GM23338 (cell line): ENCODE measurements around the gene ABHD14A. TPM values are rescaled to one million over a fixed set of nuclear protein-coding genes. Genes with fewer than 3 reads are reported as not detected.

Experiments
- ATAC-seq: fragments of 200-7000 bp; cut with Tn5 transposase; 3 replicates; pipeline ENCODE4 v1.9.1; 2020
- DNase-seq: peaks from one replicate; pipeline ENCODE4 v3.0.0-alpha.2; 2015; ENCODE audit warnings: low spot score
- H2AFZ ChIP-seq: fragments of 200-600 bp; sonication (generic); 2 replicates; pipeline ENCODE4 v1.8.0; 2016; ENCODE audit warnings: antibody characterized with exemption, mild to moderate bottlenecking, moderate library complexity
- H3F3A ChIP-seq: fragments of 200-600 bp; sonication (generic); replicated peaks from 2 replicates; pipeline ENCODE4 v1.8.0; 2017; ENCODE audit warnings: antibody characterized with exemption, mixed run types, low read depth
- H3K27ac ChIP-seq: fragments of 200-600 bp; sonication (generic); 2 replicates; pipeline ENCODE4 v1.6.1; 2016; ENCODE audit warnings: low read depth
- H3K27me3 ChIP-seq: fragments of 200-600 bp; sonication (generic); 2 replicates; pipeline ENCODE4 v1.8.0; 2016; ENCODE audit warnings: mild to moderate bottlenecking, mixed run types, moderate library complexity; ENCODE audit not compliant: insufficient read depth
- H3K36me3 ChIP-seq: fragments of 200-600 bp; sonication (generic); 2 replicates; pipeline ENCODE4 v1.8.0; 2016; ENCODE audit warnings: mild to moderate bottlenecking; ENCODE audit not compliant: insufficient read depth
- H3K4me1 ChIP-seq: fragments of 200-600 bp; sonication (generic); 2 replicates; pipeline ENCODE4 v1.8.0; 2016; ENCODE audit warnings: mild to moderate bottlenecking, moderate library complexity; ENCODE audit not compliant: insufficient read depth
- H3K4me2 ChIP-seq: fragments of 200-600 bp; sonication (generic); 2 replicates; pipeline ENCODE4 v1.7.1; 2017; ENCODE audit warnings: mixed run types
- H3K4me3 ChIP-seq: fragments of 200-600 bp; sonication (generic); 2 replicates; pipeline ENCODE4 v1.6.1; 2016; ENCODE audit warnings: mixed run types
- H3K79me2 ChIP-seq: fragments of 200-600 bp; sonication (generic); replicated peaks from 2 replicates; pipeline ENCODE4 v1.8.0; 2017; ENCODE audit warnings: mild to moderate bottlenecking; ENCODE audit not compliant: insufficient read depth
- H3K9me2 ChIP-seq: fragments of 200-600 bp; sonication (generic); 2 replicates; pipeline ENCODE4 v1.8.0; 2017; ENCODE audit not compliant: insufficient read depth
- H4K20me1 ChIP-seq: fragments of 200-600 bp; sonication (generic); replicated peaks from 2 replicates; pipeline ENCODE4 v1.8.0; 2017; ENCODE audit warnings: mild to moderate bottlenecking; ENCODE audit not compliant: insufficient read depth
- H3K27ac Mint-ChIP-seq: 2 replicates; pipeline ENCODE4 v1.8.0; 2020; ENCODE audit warnings: inconsistent platforms, mild to moderate bottlenecking, moderate library complexity, mixed read lengths
- H3K27me3 Mint-ChIP-seq: 3 replicates; pipeline ENCODE4 v1.8.0; 2022; ENCODE audit warnings: low read depth, mild to moderate bottlenecking, moderate library complexity, mixed read lengths, inconsistent platforms; ENCODE audit not compliant: insufficient read depth, poor library complexity
- H3K36me3 Mint-ChIP-seq: 3 replicates; pipeline ENCODE4 v1.8.0; 2021; ENCODE audit warnings: low read depth, mild to moderate bottlenecking, inconsistent platforms, moderate library complexity, mixed read lengths
- H3K4me1 Mint-ChIP-seq: 3 replicates; pipeline ENCODE4 v1.8.0; 2020; ENCODE audit warnings: mild to moderate bottlenecking, inconsistent platforms, mixed read lengths
- H3K4me3 Mint-ChIP-seq: 3 replicates; pipeline ENCODE4 v1.8.0; 2021; ENCODE audit warnings: moderate library complexity, mild to moderate bottlenecking, inconsistent platforms, mixed read lengths
- H3K9me3 Mint-ChIP-seq: 3 replicates; pipeline ENCODE4 v1.8.0; 2020; ENCODE audit warnings: moderate library complexity, mild to moderate bottlenecking, inconsistent platforms, mixed read lengths
- JUNB ChIP-seq: IDR thresholded peaks from one replicate; pipeline ENCODE4 v1.6.1; 2016; ENCODE audit warnings: antibody characterized with exemption; ENCODE audit not compliant: unreplicated experiment
- NANOG ChIP-seq: IDR thresholded peaks from 2 replicates; pipeline ENCODE4 v1.6.1; 2016; ENCODE audit warnings: antibody characterized with exemption, borderline replicate concordance
- POLR2AphosphoS5 ChIP-seq: IDR thresholded peaks from 2 replicates; pipeline ENCODE4 v1.6.1; 2016; ENCODE audit warnings: antibody characterized with exemption, low read depth
- polyA plus RNA-seq: library from polyadenylated mRNA; unstranded; fragments of >200 nt; fragmentation: Nextera tagmentation; extraction: Ambion mirVana; gene quantifications from 2 replicates; pipeline ENCODE4 v1.2.1, GENCODE V29; 2016
- total RNA-seq: library from RNA; depleted of rRNA; stranded (reverse); fragments of >200 nt; shearing (Covaris generic); gene quantifications from 2 replicates; pipeline ENCODE4 v1.2.3, GENCODE V29; 2014
- TF ChIP-seq, protein P1 (sequence below): IDR thresholded peaks from one replicate; pipeline ENCODE4 v1.6.1; 2018; ENCODE audit warnings: antibody characterized with exemption; ENCODE audit not compliant: unreplicated experiment
- TF ChIP-seq, protein P2 (sequence below): fragments of 250-450 bp; sonication (Bioruptor Pico); IDR thresholded peaks from 2 replicates; pipeline ENCODE4 v1.5.0; 2020; ENCODE audit warnings: mild to moderate bottlenecking, moderate library complexity

ABHD14A gene
- total and polyA plus RNA-seq, 2 experiments from 2014 or later = 7.8 to 12.7 TPM

DNA sequence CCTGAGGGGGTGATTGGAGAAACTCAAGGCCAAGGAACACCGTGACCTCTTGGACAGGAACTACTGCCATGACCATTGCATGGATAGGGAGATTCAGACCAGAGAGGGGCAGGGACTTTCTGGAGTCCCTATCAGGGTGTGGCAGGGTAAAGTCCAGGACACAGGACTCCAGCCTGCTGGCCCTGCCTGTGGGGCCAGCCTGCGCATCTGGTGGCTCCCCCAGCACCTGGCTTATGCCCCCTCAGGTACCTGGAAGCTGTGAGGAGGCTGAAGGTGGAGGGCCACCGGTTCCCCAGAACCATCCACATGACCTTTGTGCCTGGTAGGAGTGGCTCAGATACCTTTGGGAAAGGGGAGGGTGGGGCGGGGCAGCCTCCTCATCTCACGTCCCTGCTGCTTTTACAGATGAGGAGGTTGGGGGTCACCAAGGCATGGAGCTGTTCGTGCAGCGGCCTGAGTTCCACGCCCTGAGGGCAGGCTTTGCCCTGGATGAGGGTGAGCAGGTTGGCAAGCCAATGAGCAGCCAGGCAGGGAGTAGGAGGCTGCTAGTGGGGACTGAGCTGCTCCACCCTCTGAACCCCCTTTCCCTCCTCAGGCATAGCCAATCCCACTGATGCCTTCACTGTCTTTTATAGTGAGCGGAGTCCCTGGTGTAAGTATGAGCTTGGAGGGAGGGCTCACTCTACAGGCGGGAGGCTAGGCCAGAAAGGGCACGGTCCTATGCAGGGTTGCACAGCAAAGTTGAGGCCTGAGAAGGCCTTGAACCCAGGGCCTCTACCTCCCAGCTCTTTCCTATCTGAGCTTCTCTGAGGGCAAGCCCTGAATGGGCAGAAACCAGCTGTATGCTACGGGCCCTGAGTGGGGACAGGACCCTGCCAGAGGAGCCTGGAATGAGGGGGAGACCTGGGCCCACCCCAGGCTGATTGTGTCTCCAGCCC is 11.4 kb downstream of the ABHD14A start:
- Histone ChIP-seq H4K20me1 (peaks cover under 1% of the 10 kb centered on the region; the same call in 1 of the 2 replicates), H3K4me3 (no peak overlapping the region), H3K27ac (no peak overlapping the region), H3K36me3 (no peaks in the 10 kb centered on the region), H3K27me3 (no peaks in the 10 kb centered on the region), H3F3A (peaks cover 12% of the 10 kb centered on the region), H3K9me2 (no peaks in the 10 kb centered on the region), H2AFZ (no peak overlapping the region), H3K4me2 (no peak overlapping the region), H3K4me1 (peaks cover 15% of the 10 kb centered on the region), H3K79me2 (no peaks in the 10 kb centered on the region)
- DNase-seq (no peak), ATAC-seq (no peak)
- TF ChIP-seq, protein P1, sequence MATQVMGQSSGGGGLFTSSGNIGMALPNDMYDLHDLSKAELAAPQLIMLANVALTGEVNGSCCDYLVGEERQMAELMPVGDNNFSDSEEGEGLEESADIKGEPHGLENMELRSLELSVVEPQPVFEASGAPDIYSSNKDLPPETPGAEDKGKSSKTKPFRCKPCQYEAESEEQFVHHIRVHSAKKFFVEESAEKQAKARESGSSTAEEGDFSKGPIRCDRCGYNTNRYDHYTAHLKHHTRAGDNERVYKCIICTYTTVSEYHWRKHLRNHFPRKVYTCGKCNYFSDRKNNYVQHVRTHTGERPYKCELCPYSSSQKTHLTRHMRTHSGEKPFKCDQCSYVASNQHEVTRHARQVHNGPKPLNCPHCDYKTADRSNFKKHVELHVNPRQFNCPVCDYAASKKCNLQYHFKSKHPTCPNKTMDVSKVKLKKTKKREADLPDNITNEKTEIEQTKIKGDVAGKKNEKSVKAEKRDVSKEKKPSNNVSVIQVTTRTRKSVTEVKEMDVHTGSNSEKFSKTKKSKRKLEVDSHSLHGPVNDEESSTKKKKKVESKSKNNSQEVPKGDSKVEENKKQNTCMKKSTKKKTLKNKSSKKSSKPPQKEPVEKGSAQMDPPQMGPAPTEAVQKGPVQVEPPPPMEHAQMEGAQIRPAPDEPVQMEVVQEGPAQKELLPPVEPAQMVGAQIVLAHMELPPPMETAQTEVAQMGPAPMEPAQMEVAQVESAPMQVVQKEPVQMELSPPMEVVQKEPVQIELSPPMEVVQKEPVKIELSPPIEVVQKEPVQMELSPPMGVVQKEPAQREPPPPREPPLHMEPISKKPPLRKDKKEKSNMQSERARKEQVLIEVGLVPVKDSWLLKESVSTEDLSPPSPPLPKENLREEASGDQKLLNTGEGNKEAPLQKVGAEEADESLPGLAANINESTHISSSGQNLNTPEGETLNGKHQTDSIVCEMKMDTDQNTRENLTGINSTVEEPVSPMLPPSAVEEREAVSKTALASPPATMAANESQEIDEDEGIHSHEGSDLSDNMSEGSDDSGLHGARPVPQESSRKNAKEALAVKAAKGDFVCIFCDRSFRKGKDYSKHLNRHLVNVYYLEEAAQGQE = no peak
- TF ChIP-seq, protein P2, sequence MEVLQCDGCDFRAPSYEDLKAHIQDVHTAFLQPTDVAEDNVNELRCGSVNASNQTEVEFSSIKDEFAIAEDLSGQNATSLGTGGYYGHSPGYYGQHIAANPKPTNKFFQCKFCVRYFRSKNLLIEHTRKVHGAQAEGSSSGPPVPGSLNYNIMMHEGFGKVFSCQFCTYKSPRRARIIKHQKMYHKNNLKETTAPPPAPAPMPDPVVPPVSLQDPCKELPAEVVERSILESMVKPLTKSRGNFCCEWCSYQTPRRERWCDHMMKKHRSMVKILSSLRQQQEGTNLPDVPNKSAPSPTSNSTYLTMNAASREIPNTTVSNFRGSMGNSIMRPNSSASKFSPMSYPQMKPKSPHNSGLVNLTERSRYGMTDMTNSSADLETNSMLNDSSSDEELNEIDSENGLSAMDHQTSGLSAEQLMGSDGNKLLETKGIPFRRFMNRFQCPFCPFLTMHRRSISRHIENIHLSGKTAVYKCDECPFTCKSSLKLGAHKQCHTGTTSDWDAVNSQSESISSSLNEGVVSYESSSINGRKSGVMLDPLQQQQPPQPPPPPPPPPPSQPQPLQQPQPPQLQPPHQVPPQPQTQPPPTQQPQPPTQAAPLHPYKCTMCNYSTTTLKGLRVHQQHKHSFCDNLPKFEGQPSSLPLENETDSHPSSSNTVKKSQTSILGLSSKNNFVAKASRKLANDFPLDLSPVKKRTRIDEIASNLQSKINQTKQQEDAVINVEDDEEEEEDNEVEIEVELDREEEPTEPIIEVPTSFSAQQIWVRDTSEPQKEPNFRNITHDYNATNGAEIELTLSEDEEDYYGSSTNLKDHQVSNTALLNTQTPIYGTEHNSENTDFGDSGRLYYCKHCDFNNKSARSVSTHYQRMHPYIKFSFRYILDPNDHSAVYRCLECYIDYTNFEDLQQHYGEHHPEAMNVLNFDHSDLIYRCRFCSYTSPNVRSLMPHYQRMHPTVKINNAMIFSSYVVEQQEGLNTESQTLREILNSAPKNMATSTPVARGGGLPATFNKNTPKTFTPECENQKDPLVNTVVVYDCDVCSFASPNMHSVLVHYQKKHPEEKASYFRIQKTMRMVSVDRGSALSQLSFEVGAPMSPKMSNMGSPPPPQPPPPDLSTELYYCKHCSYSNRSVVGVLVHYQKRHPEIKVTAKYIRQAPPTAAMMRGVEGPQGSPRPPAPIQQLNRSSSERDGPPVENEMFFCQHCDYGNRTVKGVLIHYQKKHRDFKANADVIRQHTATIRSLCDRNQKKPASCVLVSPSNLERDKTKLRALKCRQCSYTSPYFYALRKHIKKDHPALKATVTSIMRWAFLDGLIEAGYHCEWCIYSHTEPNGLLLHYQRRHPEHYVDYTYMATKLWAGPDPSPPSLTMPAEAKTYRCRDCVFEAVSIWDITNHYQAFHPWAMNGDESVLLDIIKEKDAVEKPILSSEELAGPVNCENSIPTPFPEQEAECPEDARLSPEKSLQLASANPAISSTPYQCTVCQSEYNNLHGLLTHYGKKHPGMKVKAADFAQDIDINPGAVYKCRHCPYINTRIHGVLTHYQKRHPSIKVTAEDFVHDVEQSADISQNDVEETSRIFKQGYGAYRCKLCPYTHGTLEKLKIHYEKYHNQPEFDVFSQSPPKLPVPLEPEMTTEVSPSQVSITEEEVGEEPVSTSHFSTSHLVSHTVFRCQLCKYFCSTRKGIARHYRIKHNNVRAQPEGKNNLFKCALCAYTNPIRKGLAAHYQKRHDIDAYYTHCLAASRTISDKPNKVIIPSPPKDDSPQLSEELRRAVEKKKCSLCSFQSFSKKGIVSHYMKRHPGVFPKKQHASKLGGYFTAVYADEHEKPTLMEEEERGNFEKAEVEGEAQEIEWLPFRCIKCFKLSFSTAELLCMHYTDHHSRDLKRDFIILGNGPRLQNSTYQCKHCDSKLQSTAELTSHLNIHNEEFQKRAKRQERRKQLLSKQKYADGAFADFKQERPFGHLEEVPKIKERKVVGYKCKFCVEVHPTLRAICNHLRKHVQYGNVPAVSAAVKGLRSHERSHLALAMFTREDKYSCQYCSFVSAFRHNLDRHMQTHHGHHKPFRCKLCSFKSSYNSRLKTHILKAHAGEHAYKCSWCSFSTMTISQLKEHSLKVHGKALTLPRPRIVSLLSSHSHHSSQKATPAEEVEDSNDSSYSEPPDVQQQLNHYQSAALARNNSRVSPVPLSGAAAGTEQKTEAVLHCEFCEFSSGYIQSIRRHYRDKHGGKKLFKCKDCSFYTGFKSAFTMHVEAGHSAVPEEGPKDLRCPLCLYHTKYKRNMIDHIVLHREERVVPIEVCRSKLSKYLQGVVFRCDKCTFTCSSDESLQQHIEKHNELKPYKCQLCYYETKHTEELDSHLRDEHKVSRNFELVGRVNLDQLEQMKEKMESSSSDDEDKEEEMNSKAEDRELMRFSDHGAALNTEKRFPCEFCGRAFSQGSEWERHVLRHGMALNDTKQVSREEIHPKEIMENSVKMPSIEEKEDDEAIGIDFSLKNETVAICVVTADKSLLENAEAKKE (CRISPR knock-in tag) = no peak
- TF ChIP-seq POLR2AphosphoS5 = no peak
- no peak for TF ChIP-seq NANOG
- TF ChIP-seq JUNB = no peak
- H3K36me3 Mint-ChIP-seq = peaks cover 7% of the 10 kb centered on the region
- H3K27me3 Mint-ChIP-seq = peaks cover 21% of the 10 kb centered on the region
- H3K4me3 Mint-ChIP-seq = no peak overlapping the region
- H3K27ac Mint-ChIP-seq = no peak overlapping the region
- H3K4me1 Mint-ChIP-seq = peaks cover 27% of the 10 kb centered on the region
- no peaks in the 10 kb centered on the region for H3K9me3 Mint-ChIP-seq
